HepG2 (cell line): ENCODE data around the gene MPC1. TPM values are rescaled to one million over a fixed set of nuclear protein-coding genes. Genes with fewer than 3 reads are reported as not detected.

Experiments used
- DNMT1 ChIP-seq: sonication (generic); formaldehyde crosslinking; IDR thresholded peaks from 2 replicates; pipeline ENCODE4 v1.5.1; 2020; ENCODE audit warnings: mild to moderate bottlenecking, missing genetic modification reagents
- EEA1 ChIP-seq: sonication (generic); formaldehyde crosslinking; IDR thresholded peaks from 2 replicates; pipeline ENCODE4 v1.5.1; 2020; ENCODE audit warnings: mild to moderate bottlenecking, missing genetic modification reagents, borderline replicate concordance
- ETS1 ChIP-seq: sonication (generic); formaldehyde crosslinking; IDR thresholded peaks from 2 replicates; pipeline ENCODE4 v1.4.0; 2020; ENCODE audit warnings: missing genetic modification reagents
- KLF15 ChIP-seq: sonication (generic); formaldehyde crosslinking; IDR thresholded peaks from 2 replicates; pipeline ENCODE4 v1.8.1; 2023; ENCODE audit warnings: borderline replicate concordance, mild to moderate bottlenecking, inconsistent platforms, missing genetic modification reagents, mixed read lengths
- NR1H2 ChIP-seq: sonication (generic); formaldehyde crosslinking; IDR thresholded peaks from 2 replicates; pipeline ENCODE4 v1.8.1; 2022; ENCODE audit warnings: low read depth, missing genetic modification reagents, borderline replicate concordance
- SP2 ChIP-seq: sonication (generic); formaldehyde crosslinking; IDR thresholded peaks from 2 replicates; pipeline ENCODE4 v1.5.1; 2020; ENCODE audit warnings: mild to moderate bottlenecking, missing genetic modification reagents
- TARDBP ChIP-seq: sonication (generic); formaldehyde crosslinking; IDR thresholded peaks from 2 replicates; pipeline ENCODE4 v1.8.0; 2022; ENCODE audit warnings: mild to moderate bottlenecking, missing genetic modification reagents
- TOPORS ChIP-seq: sonication (generic); formaldehyde crosslinking; IDR thresholded peaks from 2 replicates; pipeline ENCODE4 v1.8.0; 2023; ENCODE audit warnings: mild to moderate bottlenecking, missing genetic modification reagents
- ZMAT5 ChIP-seq: sonication (generic); formaldehyde crosslinking; IDR thresholded peaks from 2 replicates; pipeline ENCODE4 v1.5.0; 2020; ENCODE audit warnings: mild to moderate bottlenecking, low read depth, missing genetic modification reagents, borderline replicate concordance
- ZNF264 ChIP-seq: sonication (generic); formaldehyde crosslinking; IDR thresholded peaks from 2 replicates; pipeline ENCODE4 v1.4.0; 2020; ENCODE audit warnings: missing genetic modification reagents
- ZNF337 ChIP-seq: sonication (generic); formaldehyde crosslinking; IDR thresholded peaks from 2 replicates; pipeline ENCODE4 v1.5.1; 2020; ENCODE audit warnings: missing genetic modification reagents, low read depth, mild to moderate bottlenecking, borderline replicate concordance
- ZNF430 ChIP-seq: sonication (generic); formaldehyde crosslinking; IDR thresholded peaks from 2 replicates; pipeline ENCODE4 v1.9.0; 2021; ENCODE audit warnings: mild to moderate bottlenecking, missing genetic modification reagents
- ZNF562 ChIP-seq: sonication (generic); formaldehyde crosslinking; IDR thresholded peaks from 2 replicates; pipeline ENCODE4 v1.8.0; 2022; ENCODE audit warnings: missing genetic modification reagents, borderline replicate concordance
- ZNF816 ChIP-seq: sonication (generic); formaldehyde crosslinking; IDR thresholded peaks from 2 replicates; pipeline ENCODE4 v1.8.0; 2022; ENCODE audit warnings: missing genetic modification reagents, mild to moderate bottlenecking, borderline replicate concordance
- polyA plus RNA-seq, 8 experiments: library from polyadenylated mRNA; depleted of rRNA in 3 of 8; stranded (reverse) in 7 of 8; unstranded in 1 of 8; fragments of >200 nt; fragmentation: Illumina TruSeq in 4 of 8; extraction: Trizol in 4 of 8; gene quantifications; 2 replicates each; pipeline versions ENCODE4 v1.2.1 to v1.2.3, GENCODE V29; 2011 to 2016; ENCODE audit warnings: low read depth in 4 of 8, missing spikeins in 1 of 8, mixed read lengths in 1 of 8; ENCODE audit not compliant: insufficient read depth in 1 of 8
- total RNA-seq, 5 experiments: library from RNA; depleted of rRNA; stranded (reverse); fragments of >200 nt; fragmentation: Illumina TruSeq; extraction: Trizol; gene quantifications; 2 replicates each; pipeline ENCODE4 v1.2.3, GENCODE V29; 2016; ENCODE audit warnings: low read depth in 1 of 5
- TF ChIP-seq, protein P1 (sequence below): sonication (generic); formaldehyde crosslinking; IDR thresholded peaks from 2 replicates; pipeline ENCODE4 v1.4.0; 2020; ENCODE audit warnings: missing genetic modification reagents, borderline replicate concordance
- TF ChIP-seq, protein P2 (sequence below): sonication (generic); formaldehyde crosslinking; IDR thresholded peaks from 2 replicates; pipeline ENCODE4 v1.8.0; 2022; ENCODE audit warnings: missing genetic modification reagents, low read depth, mild to moderate bottlenecking, borderline replicate concordance
- TF ChIP-seq, protein P3 (sequence below): IDR thresholded peaks from 2 replicates; pipeline ENCODE4 v1.6.1; 2016; ENCODE audit warnings: control low read depth
- TF ChIP-seq, protein P4 (sequence below): sonication (generic); formaldehyde crosslinking; IDR thresholded peaks from 2 replicates; pipeline ENCODE4 v1.4.0; 2020; ENCODE audit warnings: low read depth, mild to moderate bottlenecking, missing genetic modification reagents
- TF ChIP-seq, protein P5 (sequence below): sonication (generic); formaldehyde crosslinking; IDR thresholded peaks from 2 replicates; pipeline ENCODE4 v1.5.0; 2020; ENCODE audit warnings: missing genetic modification reagents
- TF ChIP-seq, protein P6 (sequence below): sonication (generic); formaldehyde crosslinking; IDR thresholded peaks from 2 replicates; pipeline ENCODE4 v1.4.0; 2020; ENCODE audit warnings: missing genetic modification reagents, low read depth, mild to moderate bottlenecking, borderline replicate concordance

MPC1 gene
- total and polyA plus RNA-seq, 2 of the 13 experiments (the other 11 are each of a cell fraction or from before 2014, with no cell fraction given) = 189 to 214 TPM

- TF ChIP-seq, protein P1, sequence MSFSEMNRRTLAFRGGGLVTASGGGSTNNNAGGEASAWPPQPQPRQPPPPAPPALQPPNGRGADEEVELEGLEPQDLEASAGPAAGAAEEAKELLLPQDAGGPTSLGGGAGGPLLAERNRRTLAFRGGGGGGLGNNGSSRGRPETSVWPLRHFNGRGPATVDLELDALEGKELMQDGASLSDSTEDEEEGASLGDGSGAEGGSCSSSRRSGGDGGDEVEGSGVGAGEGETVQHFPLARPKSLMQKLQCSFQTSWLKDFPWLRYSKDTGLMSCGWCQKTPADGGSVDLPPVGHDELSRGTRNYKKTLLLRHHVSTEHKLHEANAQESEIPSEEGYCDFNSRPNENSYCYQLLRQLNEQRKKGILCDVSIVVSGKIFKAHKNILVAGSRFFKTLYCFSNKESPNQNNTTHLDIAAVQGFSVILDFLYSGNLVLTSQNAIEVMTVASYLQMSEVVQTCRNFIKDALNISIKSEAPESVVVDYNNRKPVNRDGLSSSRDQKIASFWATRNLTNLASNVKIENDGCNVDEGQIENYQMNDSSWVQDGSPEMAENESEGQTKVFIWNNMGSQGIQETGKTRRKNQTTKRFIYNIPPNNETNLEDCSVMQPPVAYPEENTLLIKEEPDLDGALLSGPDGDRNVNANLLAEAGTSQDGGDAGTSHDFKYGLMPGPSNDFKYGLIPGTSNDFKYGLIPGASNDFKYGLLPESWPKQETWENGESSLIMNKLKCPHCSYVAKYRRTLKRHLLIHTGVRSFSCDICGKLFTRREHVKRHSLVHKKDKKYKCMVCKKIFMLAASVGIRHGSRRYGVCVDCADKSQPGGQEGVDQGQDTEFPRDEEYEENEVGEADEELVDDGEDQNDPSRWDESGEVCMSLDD = peak; percentile 95; the same call in 1 of the 2 replicates
- TF ChIP-seq, protein P2, sequence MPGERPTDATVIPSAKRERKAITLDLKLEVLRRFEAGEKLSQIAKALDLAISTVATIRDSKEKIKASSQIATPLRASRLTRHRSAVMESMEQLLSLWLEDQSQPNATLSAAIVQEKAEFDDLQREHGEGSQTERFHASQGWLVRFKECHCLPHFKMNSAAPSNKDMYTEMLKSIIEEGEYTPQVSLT = no peak
- no peak for TF ChIP-seq ZNF816 (CRISPR knock-in tag)
- no peak for TF ChIP-seq ZMAT5
- TF ChIP-seq, protein P3, sequence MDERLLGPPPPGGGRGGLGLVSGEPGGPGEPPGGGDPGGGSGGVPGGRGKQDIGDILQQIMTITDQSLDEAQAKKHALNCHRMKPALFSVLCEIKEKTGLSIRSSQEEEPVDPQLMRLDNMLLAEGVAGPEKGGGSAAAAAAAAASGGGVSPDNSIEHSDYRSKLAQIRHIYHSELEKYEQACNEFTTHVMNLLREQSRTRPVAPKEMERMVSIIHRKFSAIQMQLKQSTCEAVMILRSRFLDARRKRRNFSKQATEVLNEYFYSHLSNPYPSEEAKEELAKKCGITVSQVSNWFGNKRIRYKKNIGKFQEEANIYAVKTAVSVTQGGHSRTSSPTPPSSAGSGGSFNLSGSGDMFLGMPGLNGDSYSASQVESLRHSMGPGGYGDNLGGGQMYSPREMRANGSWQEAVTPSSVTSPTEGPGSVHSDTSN (CRISPR knock-in tag) = no peak
- no peak for TF ChIP-seq ETS1
- TF ChIP-seq, protein P4, sequence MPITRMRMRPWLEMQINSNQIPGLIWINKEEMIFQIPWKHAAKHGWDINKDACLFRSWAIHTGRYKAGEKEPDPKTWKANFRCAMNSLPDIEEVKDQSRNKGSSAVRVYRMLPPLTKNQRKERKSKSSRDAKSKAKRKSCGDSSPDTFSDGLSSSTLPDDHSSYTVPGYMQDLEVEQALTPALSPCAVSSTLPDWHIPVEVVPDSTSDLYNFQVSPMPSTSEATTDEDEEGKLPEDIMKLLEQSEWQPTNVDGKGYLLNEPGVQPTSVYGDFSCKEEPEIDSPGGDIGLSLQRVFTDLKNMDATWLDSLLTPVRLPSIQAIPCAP (CRISPR knock-in tag) = no peak
- TF ChIP-seq TOPORS (CRISPR knock-in tag) = no peak
- no peak for TF ChIP-seq DNMT1 (CRISPR knock-in tag)
- TF ChIP-seq ZNF562 (CRISPR knock-in tag) = no peak
- TF ChIP-seq ZNF264 (CRISPR knock-in tag) = 0 out of 2 replicates have a peak, but pooled peaks have one; percentile 57
- TF ChIP-seq, protein P5, sequence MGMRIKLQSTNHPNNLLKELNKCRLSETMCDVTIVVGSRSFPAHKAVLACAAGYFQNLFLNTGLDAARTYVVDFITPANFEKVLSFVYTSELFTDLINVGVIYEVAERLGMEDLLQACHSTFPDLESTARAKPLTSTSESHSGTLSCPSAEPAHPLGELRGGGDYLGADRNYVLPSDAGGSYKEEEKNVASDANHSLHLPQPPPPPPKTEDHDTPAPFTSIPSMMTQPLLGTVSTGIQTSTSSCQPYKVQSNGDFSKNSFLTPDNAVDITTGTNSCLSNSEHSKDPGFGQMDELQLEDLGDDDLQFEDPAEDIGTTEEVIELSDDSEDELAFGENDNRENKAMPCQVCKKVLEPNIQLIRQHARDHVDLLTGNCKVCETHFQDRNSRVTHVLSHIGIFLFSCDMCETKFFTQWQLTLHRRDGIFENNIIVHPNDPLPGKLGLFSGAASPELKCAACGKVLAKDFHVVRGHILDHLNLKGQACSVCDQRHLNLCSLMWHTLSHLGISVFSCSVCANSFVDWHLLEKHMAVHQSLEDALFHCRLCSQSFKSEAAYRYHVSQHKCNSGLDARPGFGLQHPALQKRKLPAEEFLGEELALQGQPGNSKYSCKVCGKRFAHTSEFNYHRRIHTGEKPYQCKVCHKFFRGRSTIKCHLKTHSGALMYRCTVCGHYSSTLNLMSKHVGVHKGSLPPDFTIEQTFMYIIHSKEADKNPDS (CRISPR knock-in tag) = no peak
- peak; percentile 56; the same call in 1 of the 2 replicates for TF ChIP-seq TARDBP (CRISPR knock-in tag)
- TF ChIP-seq NR1H2 (CRISPR knock-in tag) = no peak
- no peak for TF ChIP-seq ZNF430
- TF ChIP-seq EEA1 (CRISPR knock-in tag) = no peak
- TF ChIP-seq KLF15 = no peak
- TF ChIP-seq SP2 (CRISPR knock-in tag) = no peak
- TF ChIP-seq, protein P6, sequence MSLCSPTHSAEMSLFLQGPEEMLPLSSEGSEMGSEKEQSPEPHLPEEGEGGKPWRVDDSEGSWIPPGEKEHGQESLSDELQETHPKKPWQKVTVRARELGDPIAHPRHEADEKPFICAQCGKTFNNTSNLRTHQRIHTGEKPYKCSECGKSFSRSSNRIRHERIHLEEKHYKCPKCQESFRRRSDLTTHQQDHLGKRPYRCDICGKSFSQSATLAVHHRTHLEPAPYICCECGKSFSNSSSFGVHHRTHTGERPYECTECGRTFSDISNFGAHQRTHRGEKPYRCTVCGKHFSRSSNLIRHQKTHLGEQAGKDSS = no peak
- no peak for TF ChIP-seq ZNF337 (CRISPR knock-in tag)
These were observed 52.1 kb downstream of the MPC1 start (continued) for GRCh38 chr6:166330612-166331011.
